Panc1 (cell line): ENCODE measurements around the gene ALK.

Source experiments
- POLR2AphosphoS5 ChIP-seq: IDR thresholded peaks from 2 replicates; pipeline ENCODE4 v1.6.1; 2012; ENCODE audit warnings: mild to moderate bottlenecking, low read depth, low read length, moderate library complexity
- SIN3A ChIP-seq: IDR thresholded peaks from 2 replicates; pipeline ENCODE4 v1.6.1; 2012; ENCODE audit warnings: low read depth, mild to moderate bottlenecking, low read length, moderate library complexity, borderline replicate concordance; ENCODE audit not compliant: insufficient read depth
- TCF7L2 ChIP-seq: IDR thresholded peaks from 2 replicates; pipeline ENCODE4 v1.6.1; 2011; ENCODE audit warnings: mild to moderate bottlenecking, low read depth, low read length, inconsistent platforms
- TF ChIP-seq, protein P1 (sequence below): fragments of 450-650 bp; IDR thresholded peaks from 2 replicates; pipeline ENCODE4 v1.5.1; 2017; ENCODE audit warnings: mild to moderate bottlenecking
- TF ChIP-seq, protein P2 (sequence below), 2 experiments: IDR thresholded peaks; 2 replicates each; pipeline ENCODE4 v1.6.1; 2011 to 2012; ENCODE audit warnings: low read depth in 2 of 2, control low read depth in 1 of 2, low read length in 1 of 2, mild to moderate bottlenecking in 1 of 2, moderate library complexity in 1 of 2; ENCODE audit not compliant: insufficient read depth in 1 of 2

DNA sequence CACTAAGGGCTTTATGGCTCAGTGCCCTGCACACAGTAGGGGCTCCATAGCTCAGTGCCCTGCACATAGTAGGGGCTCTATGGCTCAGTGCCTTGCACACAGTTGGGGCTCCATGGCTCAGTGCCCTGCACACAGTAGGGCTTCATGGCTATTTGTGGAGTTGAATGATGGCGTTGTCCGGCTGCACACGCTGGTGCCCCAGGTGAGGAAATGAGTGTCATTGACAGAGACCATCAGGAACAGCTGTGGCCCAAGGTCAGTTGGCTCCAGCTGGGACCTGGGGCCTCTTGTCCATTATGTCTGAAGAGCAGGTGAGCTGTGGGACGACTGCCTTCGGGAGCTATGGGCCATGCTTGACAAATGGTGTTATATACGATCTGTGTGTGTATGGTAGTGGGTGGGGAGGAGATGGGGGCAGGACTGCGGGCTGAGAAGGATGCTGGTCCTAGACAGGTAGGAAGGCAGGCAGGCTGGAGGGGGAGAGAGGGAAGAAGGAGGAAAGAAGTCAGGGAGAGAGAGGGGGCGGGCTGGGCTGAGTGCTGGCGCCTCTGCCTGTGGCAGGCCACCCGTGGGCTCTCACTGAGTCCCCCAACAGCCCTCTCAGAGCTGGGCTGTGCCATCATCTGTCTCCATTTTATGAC lies 675.5 kb downstream of the ALK start:
- TF ChIP-seq, protein P1, sequence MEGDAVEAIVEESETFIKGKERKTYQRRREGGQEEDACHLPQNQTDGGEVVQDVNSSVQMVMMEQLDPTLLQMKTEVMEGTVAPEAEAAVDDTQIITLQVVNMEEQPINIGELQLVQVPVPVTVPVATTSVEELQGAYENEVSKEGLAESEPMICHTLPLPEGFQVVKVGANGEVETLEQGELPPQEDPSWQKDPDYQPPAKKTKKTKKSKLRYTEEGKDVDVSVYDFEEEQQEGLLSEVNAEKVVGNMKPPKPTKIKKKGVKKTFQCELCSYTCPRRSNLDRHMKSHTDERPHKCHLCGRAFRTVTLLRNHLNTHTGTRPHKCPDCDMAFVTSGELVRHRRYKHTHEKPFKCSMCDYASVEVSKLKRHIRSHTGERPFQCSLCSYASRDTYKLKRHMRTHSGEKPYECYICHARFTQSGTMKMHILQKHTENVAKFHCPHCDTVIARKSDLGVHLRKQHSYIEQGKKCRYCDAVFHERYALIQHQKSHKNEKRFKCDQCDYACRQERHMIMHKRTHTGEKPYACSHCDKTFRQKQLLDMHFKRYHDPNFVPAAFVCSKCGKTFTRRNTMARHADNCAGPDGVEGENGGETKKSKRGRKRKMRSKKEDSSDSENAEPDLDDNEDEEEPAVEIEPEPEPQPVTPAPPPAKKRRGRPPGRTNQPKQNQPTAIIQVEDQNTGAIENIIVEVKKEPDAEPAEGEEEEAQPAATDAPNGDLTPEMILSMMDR: no peak
- no peak for TF ChIP-seq POLR2AphosphoS5
- TF ChIP-seq SIN3A: no peak
- TF ChIP-seq, protein P2, sequence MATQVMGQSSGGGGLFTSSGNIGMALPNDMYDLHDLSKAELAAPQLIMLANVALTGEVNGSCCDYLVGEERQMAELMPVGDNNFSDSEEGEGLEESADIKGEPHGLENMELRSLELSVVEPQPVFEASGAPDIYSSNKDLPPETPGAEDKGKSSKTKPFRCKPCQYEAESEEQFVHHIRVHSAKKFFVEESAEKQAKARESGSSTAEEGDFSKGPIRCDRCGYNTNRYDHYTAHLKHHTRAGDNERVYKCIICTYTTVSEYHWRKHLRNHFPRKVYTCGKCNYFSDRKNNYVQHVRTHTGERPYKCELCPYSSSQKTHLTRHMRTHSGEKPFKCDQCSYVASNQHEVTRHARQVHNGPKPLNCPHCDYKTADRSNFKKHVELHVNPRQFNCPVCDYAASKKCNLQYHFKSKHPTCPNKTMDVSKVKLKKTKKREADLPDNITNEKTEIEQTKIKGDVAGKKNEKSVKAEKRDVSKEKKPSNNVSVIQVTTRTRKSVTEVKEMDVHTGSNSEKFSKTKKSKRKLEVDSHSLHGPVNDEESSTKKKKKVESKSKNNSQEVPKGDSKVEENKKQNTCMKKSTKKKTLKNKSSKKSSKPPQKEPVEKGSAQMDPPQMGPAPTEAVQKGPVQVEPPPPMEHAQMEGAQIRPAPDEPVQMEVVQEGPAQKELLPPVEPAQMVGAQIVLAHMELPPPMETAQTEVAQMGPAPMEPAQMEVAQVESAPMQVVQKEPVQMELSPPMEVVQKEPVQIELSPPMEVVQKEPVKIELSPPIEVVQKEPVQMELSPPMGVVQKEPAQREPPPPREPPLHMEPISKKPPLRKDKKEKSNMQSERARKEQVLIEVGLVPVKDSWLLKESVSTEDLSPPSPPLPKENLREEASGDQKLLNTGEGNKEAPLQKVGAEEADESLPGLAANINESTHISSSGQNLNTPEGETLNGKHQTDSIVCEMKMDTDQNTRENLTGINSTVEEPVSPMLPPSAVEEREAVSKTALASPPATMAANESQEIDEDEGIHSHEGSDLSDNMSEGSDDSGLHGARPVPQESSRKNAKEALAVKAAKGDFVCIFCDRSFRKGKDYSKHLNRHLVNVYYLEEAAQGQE (IDR thresholded peaks at IDR 0.05; ENCODE audit: insufficient read depth in 1 of 2, low read depth in 2 of 2, low read length in 1 of 2): no peak
- TF ChIP-seq TCF7L2: no peak
